Right cardiac atrium (tissue), 5 donors: ENCODE data around the gene KRTAP5-2. TPM values are rescaled to one million over a fixed set of nuclear protein-coding genes. Genes with fewer than 3 reads are reported as not detected.
"Not testable (repeated sequence)": the region's sequence is repeated elsewhere in the genome, so short reads cannot be mapped to it uniquely, and the experiment has no call there.

Experiments
- ATAC-seq, 2 donors: fragments of 200-7000 bp; cut with Tn5 transposase; one replicate each; pipeline versions ENCODE4 v1.8.0 to v1.9.1; 2020; ENCODE audit warnings: moderate library complexity in 2 of 2, mild to moderate bottlenecking in 1 of 2
- DNase-seq, 3 donors: peaks; one replicate each; pipeline ENCODE4 v3.0.0-alpha.2; 2020
- H3K27ac ChIP-seq: one replicate; pipeline ENCODE4 v1.5.1; 2013; ENCODE audit warnings: mild to moderate bottlenecking, low read length, control low read depth, moderate library complexity
- H3K27me3 ChIP-seq: one replicate; pipeline ENCODE4 v1.6.1; 2013; ENCODE audit not compliant: control insufficient read depth, insufficient read depth
- H3K4me1 ChIP-seq: one replicate; pipeline ENCODE4 v1.6.1; 2013; ENCODE audit warnings: low read length; ENCODE audit not compliant: control insufficient read depth, insufficient read depth
- H3K4me3 ChIP-seq: one replicate; pipeline ENCODE4 v1.5.1; 2013; ENCODE audit warnings: low read length, control low read depth
- H3K9me3 ChIP-seq: one replicate; pipeline ENCODE4 v1.6.1; 2013; ENCODE audit warnings: low read length; ENCODE audit not compliant: control insufficient read depth
- WGBS: extraction: QIAGEN DNeasy Blood & Tissue Kit; methylation state at CpG from one replicate; pipeline ENCODE4 v1.1.7; 2013; 5-methylcytosine and 5-hydroxymethylcytosine counted together
- intact Hi-C, 4 donors: fragments of 100-400 bp; cut with DNase I; formaldehyde crosslinking; loops; one replicate each; pipeline versions ENCODE4 v1.11.0 to v1.14.0; 2022 to 2023
- polyA plus RNA-seq: library from polyadenylated mRNA; stranded (reverse); fragments of 200-250 nt; gene quantifications from one replicate; pipeline ENCODE4 v1.2.3, GENCODE V29; 2013
- total RNA-seq, 4 donors: library from RNA; stranded (reverse); fragmentation: NEBNext Ultra II Directional; extraction: Animal tissue kit (Norgen Biotek cat#: 25700); gene quantifications; one replicate each; pipeline ENCODE4 v1.2.1, GENCODE V29; 2021
- donor health status: healthy with polysubstance abuse.
- donor health status: DM: no; HTN: yes; CAD: no.
- donor health status: DM: no; HTN: no; CAD: no.
- donor health status: DM: no; HTN: yes; CAD: no; lungs with severe emphysema.
- donor health status: DM: yes; HTN: yes; CAD: no.

The KRTAP5-2 gene
- total and polyA plus RNA-seq, 5 donors, result not detected

DNA sequence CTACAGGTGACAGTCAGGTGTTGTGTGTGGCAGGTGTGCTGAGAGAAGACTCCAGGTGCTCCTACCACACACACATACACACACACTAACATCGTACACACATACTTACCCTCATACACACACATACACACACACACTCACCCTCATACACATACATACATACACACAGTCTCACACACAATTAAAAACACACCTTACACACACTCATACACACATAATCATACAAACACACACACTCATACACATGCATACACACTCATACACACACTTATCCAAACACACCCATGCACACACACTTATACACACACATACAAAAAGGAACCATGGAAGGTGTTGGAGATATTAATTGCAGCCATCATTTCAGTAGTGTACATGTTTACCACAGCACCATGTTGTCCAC, 5.5 kb upstream of the KRTAP5-2 start:
- H3K4me1 ChIP-seq, result no peaks in the 10 kb centered on the region
- intact Hi-C loops, result no loop called here
- 91% methylated on average over 1 of the region's 1 CpG for WGBS
- H3K27me3 ChIP-seq, result no peaks in the 10 kb centered on the region
- ATAC-seq (no peak), DNase-seq (no peak)
- no peak overlapping the region for H3K4me3 ChIP-seq
- H3K27ac ChIP-seq, result no peak overlapping the region
- no peaks in the 10 kb centered on the region for H3K9me3 ChIP-seq

DNA sequence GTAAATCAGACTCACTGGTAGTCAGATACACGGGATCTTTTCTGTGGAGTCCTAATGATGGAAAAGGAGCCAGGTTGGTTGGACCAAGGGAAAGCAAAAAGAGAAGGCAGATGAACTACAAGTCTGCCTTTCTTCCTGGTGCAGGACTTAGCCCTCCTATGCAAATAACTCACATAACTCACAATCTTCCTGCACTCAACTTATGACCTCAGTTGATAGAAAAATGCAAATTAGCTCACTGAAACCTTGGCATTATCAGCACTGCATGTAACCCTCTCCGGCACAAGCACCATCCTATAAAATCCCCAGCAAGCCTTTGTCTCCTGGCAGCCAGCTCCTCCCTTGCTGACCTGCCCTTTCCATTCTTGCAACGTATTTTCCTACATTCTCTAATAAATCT, 3.6 kb upstream of the KRTAP5-2 start:
- intact Hi-C loops, DNase-seq, H3K4me1 ChIP-seq, H3K27ac ChIP-seq, ATAC-seq, H3K4me3 ChIP-seq, H3K9me3 ChIP-seq, H3K27me3 ChIP-seq: not testable (repeated sequence)
- 52% methylated on average over 3 of the region's 3 CpGs for WGBS

DNA sequence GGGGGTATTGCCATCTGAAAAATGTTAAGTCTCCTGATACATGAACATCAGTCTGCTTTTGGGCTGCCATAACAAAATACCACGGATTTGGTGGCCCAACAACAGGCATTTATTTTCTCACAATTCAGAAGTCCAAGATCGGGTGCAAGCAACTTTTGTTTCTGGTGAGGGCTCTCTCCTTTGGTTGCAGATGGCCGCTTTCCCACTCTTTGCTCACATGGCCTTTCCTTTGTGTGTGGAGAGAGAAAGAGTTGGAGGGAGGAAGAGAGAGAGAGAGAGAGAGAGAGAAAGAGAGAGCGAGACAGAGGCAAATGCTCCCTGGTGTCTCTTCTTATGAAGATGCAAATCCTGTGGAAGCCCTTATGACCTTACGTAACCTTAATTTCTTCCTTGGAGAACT, 2.5 kb upstream of the KRTAP5-2 start:
- WGBS, result 77% methylated on average over 5 of the region's 5 CpGs
- H3K27me3 ChIP-seq, result no peaks in the 10 kb centered on the region

DNA sequence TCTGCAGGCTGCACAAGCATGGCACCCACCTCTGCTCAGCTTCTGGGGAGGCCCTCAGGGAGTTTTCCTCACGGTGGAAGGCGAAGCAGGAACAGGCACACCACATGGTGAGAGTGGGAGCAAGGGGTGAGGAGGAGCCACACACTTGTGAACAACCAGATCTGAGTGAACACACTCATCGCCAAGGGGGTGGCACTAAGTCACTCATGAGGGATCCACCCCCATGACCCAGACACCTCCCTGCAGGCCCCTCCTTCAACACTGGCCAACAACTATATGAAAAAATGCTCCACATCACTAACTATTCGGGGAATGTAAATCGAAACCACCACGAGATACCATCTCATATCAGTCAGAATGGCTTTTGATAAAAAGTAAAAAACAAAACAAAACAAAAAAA, 722 bp upstream of the KRTAP5-2 start:
- Histone ChIP-seq H3K4me3 (no peak overlapping the region), H3K27me3 (no peaks in the 10 kb centered on the region), H3K9me3 (no peaks in the 10 kb centered on the region), H3K27ac (no peak overlapping the region), H3K4me1 (no peaks in the 10 kb centered on the region)
- WGBS, result 67% methylated on average over 6 of the region's 6 CpGs
- ATAC-seq (no peak), DNase-seq (no peak)
- intact Hi-C loops, result no loop called here

More for the DNA sequence above, 2.5 kb upstream of the KRTAP5-2 start:
- Histone ChIP-seq H3K4me3 (no peak overlapping the region), H3K4me1 (no peaks in the 10 kb centered on the region), H3K9me3 (no peaks in the 10 kb centered on the region), H3K27ac (no peak overlapping the region)
- DNase-seq (no peak), ATAC-seq (no peak)
- intact Hi-C loops, result no loop called here

DNA sequence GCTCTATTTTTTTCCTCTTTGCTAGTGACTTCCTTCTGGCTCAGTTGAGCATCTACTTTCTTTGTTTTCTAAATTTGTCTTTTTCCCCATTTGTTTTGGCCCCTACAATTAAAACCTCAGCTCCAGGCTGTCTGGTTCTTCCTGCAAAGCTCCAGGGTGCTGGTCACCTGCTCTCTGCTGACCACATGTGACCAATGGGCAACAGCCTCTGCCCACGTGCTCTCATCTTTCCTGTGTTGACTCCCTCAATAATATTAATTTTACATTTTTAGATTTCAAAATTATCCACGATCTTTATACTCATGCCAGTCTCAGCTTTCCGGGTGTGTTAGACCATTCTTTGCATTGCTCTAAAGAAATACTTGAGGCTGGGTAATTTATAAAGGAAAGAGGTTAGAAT, 312 bp upstream of the KRTAP5-2 start:
- intact Hi-C loops, H3K4me1 ChIP-seq, DNase-seq, H3K27me3 ChIP-seq, H3K9me3 ChIP-seq, ATAC-seq, H3K27ac ChIP-seq, H3K4me3 ChIP-seq: not testable (repeated sequence)
- WGBS, result 81% methylated on average over 3 of the region's 3 CpGs

DNA sequence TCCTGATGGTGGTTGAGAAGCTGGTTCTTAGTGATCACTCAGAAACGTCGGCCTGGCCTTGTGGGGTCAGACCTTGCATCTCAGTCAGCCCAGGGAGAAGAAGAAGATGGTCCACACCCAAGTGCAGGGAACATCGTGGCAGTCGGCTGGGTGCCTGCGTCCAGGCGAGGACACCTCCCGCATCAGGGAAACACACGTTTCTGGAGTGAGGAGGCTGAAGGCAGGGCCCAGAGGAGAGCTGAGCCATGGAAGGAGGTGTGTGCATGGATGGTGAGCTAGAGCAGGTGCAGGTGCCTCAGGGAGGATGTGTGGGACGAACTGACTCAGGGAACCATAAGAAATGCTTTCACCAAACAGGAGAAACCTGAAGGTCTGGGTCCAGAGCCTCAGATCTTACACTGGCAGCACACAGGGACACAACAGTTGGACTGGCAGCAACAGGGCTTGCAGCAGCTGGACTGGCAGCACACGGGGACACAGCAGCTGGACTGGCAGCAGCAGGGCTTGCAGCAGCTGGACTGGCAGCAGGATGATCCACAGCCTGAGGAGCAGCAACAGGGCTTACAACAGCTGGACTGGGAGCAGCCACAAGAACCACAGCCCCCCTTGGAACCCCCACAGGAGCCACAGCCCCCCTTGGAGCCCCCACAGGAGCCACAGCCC, 632 bp downstream of the KRTAP5-2 start:
- intact Hi-C loops, result no loop called here
- no peak overlapping the region for H3K27ac ChIP-seq
- DNase-seq (no peak), ATAC-seq (no peak)
- 86% methylated on average over 10 of the region's 10 CpGs for whole genome bisulfite sequencing
- H3K4me3 ChIP-seq, result no peak overlapping the region
- no peaks in the 10 kb centered on the region for H3K9me3 ChIP-seq
- H3K4me1 ChIP-seq, result no peaks in the 10 kb centered on the region
- no peaks in the 10 kb centered on the region for H3K27me3 ChIP-seq

DNA sequence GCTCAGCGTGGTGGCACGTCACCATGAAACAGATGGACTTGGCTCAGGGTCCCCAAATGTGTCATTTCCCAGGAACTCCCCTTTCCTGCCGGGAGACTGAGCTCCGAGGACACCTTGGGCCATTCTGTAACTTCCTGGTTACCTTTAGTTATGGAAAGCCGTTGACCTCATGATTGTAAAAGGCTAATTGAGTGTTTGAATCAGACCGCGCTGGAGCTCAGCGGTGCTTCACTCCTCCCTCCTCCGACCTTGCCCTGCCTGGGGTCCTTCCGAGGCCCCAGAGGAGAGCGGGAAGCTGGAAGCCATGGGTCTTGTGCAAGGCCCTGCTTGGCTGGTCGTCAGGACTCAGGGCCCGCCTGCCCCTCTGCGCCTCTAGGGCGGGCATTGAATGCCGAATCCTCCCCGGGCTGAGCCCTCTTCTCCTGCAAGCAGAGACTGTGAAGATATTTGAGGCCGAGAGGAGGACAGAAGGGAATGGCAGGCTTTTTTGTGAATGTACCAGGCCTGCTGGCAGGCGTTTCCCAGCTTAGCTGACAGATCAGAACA, 1.4 kb downstream of the KRTAP5-2 start:
- H3K27me3 ChIP-seq, H3K4me1 ChIP-seq, H3K27ac ChIP-seq, H3K9me3 ChIP-seq, H3K4me3 ChIP-seq, DNase-seq, intact Hi-C loops: not testable (repeated sequence)
- peak in 1 of 2 donors; percentile 19 for ATAC-seq
- 61% methylated on average over 19 of the region's 19 CpGs for WGBS

DNA sequence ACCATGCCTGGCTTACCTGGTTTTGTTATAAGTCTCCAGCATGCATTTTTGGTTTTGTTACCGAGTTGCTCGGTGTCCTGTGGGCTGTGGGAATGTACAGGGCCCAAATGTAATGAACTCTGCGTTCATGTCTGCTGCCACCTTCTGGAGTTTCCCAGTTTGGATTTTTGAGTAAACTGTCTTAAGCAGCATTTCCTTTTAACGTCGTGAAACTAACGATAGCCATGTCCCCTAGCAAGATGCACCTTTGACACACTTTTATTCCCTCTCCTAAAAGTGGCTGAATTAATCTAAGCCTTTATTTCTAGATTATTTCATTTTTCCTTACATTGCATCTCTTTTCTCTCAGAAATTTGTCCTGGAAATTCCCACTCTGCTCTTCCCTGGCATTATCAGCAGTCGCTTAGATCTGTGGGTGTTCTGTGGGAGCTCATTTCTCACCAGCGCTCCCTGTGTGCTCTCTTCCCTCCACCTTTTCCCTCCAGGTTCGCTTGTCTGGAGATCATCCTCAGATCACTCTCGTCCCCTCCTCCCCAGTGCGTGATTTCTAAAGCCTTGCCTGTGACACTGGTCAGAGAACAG, 2.0 kb downstream of the KRTAP5-2 start:
- H3K4me3 ChIP-seq, H3K9me3 ChIP-seq, H3K27me3 ChIP-seq, H3K27ac ChIP-seq, H3K4me1 ChIP-seq, DNase-seq, intact Hi-C loops: not testable (repeated sequence)
- peak in 1 of 2 donors; percentile 11 for ATAC-seq
- 44% methylated on average over 11 of the region's 11 CpGs for WGBS

DNA sequence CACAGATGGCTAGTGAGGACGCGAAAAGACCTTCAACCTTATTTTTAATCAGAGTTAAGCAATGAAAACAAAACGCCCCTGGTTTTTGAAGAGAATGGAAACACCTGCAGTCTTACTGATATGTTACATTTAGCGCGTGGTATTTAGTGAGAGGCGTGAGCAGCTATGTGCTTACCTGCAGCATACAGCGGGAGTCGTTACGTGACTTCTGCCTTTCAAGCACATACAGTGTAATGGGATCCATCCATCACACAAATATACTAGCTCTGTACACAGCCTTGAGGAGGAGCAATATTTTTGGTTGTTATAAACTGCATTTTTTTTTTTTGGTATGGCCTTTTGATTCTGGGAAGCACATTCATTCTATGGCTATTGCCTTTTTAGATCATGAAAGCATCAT, 5.5 kb downstream of the KRTAP5-2 start:
- intact Hi-C loops, result no loop called here
- H3K27me3 ChIP-seq, result no peaks in the 10 kb centered on the region
- ATAC-seq (no peak), DNase-seq (no peak)
- H3K27ac ChIP-seq, result no peak overlapping the region
- WGBS, result 85% methylated on average over 9 of the region's 9 CpGs
- peaks cover 3% of the 10 kb centered on the region for H3K4me1 ChIP-seq
- H3K4me3 ChIP-seq, result no peak overlapping the region
- H3K9me3 ChIP-seq, result no peaks in the 10 kb centered on the region

DNA sequence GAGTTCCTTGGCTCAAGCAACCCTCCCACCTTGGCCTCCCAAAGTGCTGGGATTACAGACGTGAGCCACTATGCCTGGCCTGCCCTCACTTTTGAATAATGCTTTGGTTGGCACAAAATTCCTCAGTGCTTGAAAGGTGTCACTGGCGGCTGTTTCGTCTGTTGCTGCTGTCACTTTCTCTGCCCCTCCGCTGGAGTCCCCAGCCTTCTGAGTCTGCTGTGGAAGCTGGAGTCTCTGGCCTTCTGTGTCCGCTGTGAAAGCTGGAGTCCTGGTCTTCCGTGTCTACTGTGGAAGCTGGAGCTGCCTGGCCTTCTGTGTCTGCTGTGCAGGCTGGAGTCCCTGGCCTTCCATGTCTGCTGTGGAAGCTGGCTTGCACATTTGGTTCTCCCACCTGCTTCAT, 8.1 kb downstream of the KRTAP5-2 start:
- H3K9me3 ChIP-seq, result no peaks in the 10 kb centered on the region
- no peaks in the 10 kb centered on the region for H3K27me3 ChIP-seq
- intact Hi-C loops, result no loop called here
- no peak for DNase-seq
- no peak overlapping the region for H3K27ac ChIP-seq
- peaks cover 3% of the 10 kb centered on the region for H3K4me1 ChIP-seq
- ATAC-seq, result no peak
- WGBS, result 88% methylated on average over 6 of the region's 6 CpGs
- H3K4me3 ChIP-seq, result no peak overlapping the region

DNA sequence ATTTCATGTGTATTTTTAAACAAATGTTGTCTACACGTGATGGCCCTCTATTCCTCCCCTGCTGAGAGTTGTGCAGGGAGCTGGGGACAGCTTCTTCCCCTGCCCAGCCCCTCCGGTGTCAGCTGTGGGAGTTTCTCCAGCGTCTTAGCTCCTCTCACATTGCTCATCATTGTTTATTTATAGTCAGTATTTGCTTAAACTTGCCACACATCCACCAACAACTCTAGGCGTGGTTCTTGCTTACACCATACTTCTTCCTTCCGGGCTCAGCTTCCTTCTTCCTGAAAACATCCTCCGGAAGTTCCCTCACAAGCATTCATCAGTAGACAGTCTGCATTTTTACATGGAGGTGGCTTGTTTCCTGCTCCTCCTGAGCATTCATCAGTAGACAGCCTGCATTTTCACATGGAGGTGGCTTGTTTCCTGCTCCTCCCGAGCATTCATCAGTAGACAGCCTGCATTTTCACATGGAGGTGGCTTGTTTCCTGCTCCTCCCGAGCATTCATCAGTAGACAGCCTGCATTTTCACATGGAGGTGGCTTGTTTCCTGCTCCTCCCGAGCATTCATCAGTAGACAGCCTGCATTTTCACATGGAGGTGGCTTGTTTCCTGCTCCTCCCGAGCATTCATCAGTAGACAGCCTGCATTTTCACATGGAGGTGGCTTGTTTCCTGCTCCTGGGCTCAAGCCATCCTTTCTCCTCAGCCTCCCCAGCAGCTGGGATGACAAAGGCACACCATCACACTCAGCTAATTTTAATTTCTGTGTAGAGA, 8.7 kb downstream of the KRTAP5-2 start:
- 38% methylated on average over 8 of the region's 10 CpGs for WGBS
- ATAC-seq, result peak; percentile 41 to 51
- H3K27ac ChIP-seq, result peak overlapping the region; percentile 27
- H3K9me3 ChIP-seq, H3K27me3 ChIP-seq, intact Hi-C loops, H3K4me3 ChIP-seq, DNase-seq, H3K4me1 ChIP-seq: not testable (repeated sequence)
